Endothelial cell of umbilical vein (primary cell): ENCODE results near the gene FAM53B. TPM values are rescaled to one million over a fixed set of nuclear protein-coding genes. Genes with fewer than 3 reads are reported as not detected.

Experiments
- BruUV-seq: library from RNA; stranded (reverse); fragments of 400-500 nt; replicated peaks from 2 replicates; lab custom pipeline; 2021; lab: Mats Ljungman, UMichigan
- CTCF ChIA-PET: fragments of 300-600, 350-600 bp; sonication (Branson Sonifier 250); formaldehyde crosslinking; loops from one replicate; lab custom pipeline; 2021; ENCODE audit warnings: antibody characterized with exemption, inconsistent platforms; lab: Charles Lee
- POLR2A ChIA-PET: fragments of 300-600, 350-600 bp; sonication (Branson Sonifier 250); formaldehyde crosslinking; loops from one replicate; lab custom pipeline; 2021; ENCODE audit warnings: antibody characterized with exemption, inconsistent platforms; lab: Charles Lee
- DNase-seq: peaks from one replicate; pipeline ENCODE4 v3.0.0-alpha.2; 2011; ENCODE audit warnings: low read depth, low spot score
- FAIRE-seq: peaks from 2 replicates; lab custom pipeline; 2011; peaks lifted over from hg19 to GRCh38; lab: Jason Lieb, UNC
- H2AFZ ChIP-seq: 2 replicates; pipeline ENCODE4 v1.6.0; 2012; ENCODE audit warnings: low read depth, low read length, control low read depth, inconsistent platforms
- H3K27ac ChIP-seq: 2 replicates; pipeline ENCODE4 v1.5.1; 2011; ENCODE audit warnings: low read depth, mild to moderate bottlenecking, control low read depth, low read length, moderate library complexity; ENCODE audit not compliant: insufficient read depth
- H3K27me3 ChIP-seq, 2 experiments: 2 replicates each; pipeline versions ENCODE4 v1.6.0 to v1.6.1; 2011; ENCODE audit warnings: low read length in 2 of 2, mixed read lengths in 1 of 2; ENCODE audit not compliant: control insufficient read depth in 2 of 2, insufficient read depth in 2 of 2
- H3K36me3 ChIP-seq, 2 experiments: 2 replicates in 1 of 2; 3 replicates in 1 of 2; pipeline ENCODE4 v1.5.1; 2011; ENCODE audit warnings: low read length in 2 of 2, mild to moderate bottlenecking in 1 of 2, moderate library complexity in 1 of 2; ENCODE audit not compliant: control insufficient read depth in 2 of 2, insufficient read depth in 2 of 2; ENCODE audit errors: extremely low read depth in 1 of 2
- H3K4me1 ChIP-seq: 3 replicates; pipeline ENCODE4 v1.5.1; 2011; ENCODE audit warnings: mild to moderate bottlenecking, low read length; ENCODE audit not compliant: control insufficient read depth, insufficient read depth; ENCODE audit errors: extremely low read depth
- H3K4me2 ChIP-seq: 2 replicates; pipeline ENCODE4 v1.6.1; 2011; ENCODE audit warnings: low read length, control low read depth, mixed read lengths; ENCODE audit not compliant: insufficient read depth
- H3K4me3 ChIP-seq, 3 experiments: fragments of 200-600 bp in 1 of 3; sonication (generic), shearing (Covaris generic) in 1 of 3; replicated peaks in 1 of 3; 2 replicates each; pipeline ENCODE4 v1.5.1; 2011 to 2016; ENCODE audit warnings: control low read depth in 3 of 3, low read length in 3 of 3, mild to moderate bottlenecking in 2 of 3, inconsistent platforms in 1 of 3, low read depth in 1 of 3, moderate library complexity in 1 of 3; ENCODE audit not compliant: insufficient read depth in 1 of 3
- H3K79me2 ChIP-seq: 2 replicates; pipeline ENCODE4 v1.6.0; 2012; ENCODE audit warnings: low read length, inconsistent platforms; ENCODE audit not compliant: control insufficient read depth, insufficient read depth
- H3K9ac ChIP-seq: replicated peaks from 2 replicates; pipeline ENCODE3; 2011; ENCODE audit warnings: low read length, control low read depth; ENCODE audit not compliant: insufficient read depth; ENCODE audit errors: extremely low read depth
- H3K9me1 ChIP-seq: replicated peaks from 3 replicates; pipeline ENCODE4 v1.6.0; 2011; ENCODE audit warnings: mild to moderate bottlenecking, low read length; ENCODE audit not compliant: control insufficient read depth, insufficient read depth; ENCODE audit errors: extremely low read depth
- H3K9me3 ChIP-seq: replicated peaks from 2 replicates; pipeline ENCODE4 v1.5.1; 2012; ENCODE audit warnings: low read length, inconsistent platforms; ENCODE audit not compliant: control insufficient read depth, insufficient read depth
- H4K20me1 ChIP-seq: replicated peaks from 2 replicates; pipeline ENCODE3; 2011; ENCODE audit warnings: mild to moderate bottlenecking, low read length; ENCODE audit not compliant: control insufficient read depth, insufficient read depth; ENCODE audit errors: extremely low read depth
- CTCF ChIP-seq, 2 donors: IDR thresholded peaks; 1 replicate in 1 of 2; 2 replicates in 1 of 2; pipeline ENCODE4 v1.5.1; 2011; ENCODE audit warnings: low read length in 2 of 2, mild to moderate bottlenecking in 2 of 2, moderate library complexity in 2 of 2, control low read depth in 1 of 2, inconsistent platforms in 1 of 2, low read depth in 1 of 2; ENCODE audit not compliant: insufficient read depth in 1 of 2; ENCODE audit errors: extremely low read depth in 1 of 2
- EZH2 ChIP-seq: IDR thresholded peaks from 2 replicates; pipeline ENCODE4 v1.6.1; 2012; ENCODE audit warnings: borderline replicate concordance, low read depth, mild to moderate bottlenecking, moderate library complexity, low read length, inconsistent platforms; ENCODE audit not compliant: severe bottlenecking
- FOS ChIP-seq: IDR thresholded peaks from 2 replicates; pipeline ENCODE4 v1.6.1; 2011; ENCODE audit warnings: mild to moderate bottlenecking, low read length, moderate library complexity, borderline replicate concordance; ENCODE audit not compliant: insufficient read depth
- GATA2 ChIP-seq: IDR thresholded peaks from 2 replicates; pipeline ENCODE4 v1.7.0; 2011; ENCODE audit warnings: low read depth, mild to moderate bottlenecking, moderate library complexity, mixed read lengths, low read length; ENCODE audit not compliant: insufficient read length, insufficient read depth
- JUN ChIP-seq: IDR thresholded peaks from 2 replicates; pipeline ENCODE4 v1.6.1; 2011; ENCODE audit warnings: borderline replicate concordance, low read depth; ENCODE audit not compliant: insufficient read length, insufficient read depth
- MAX ChIP-seq: IDR thresholded peaks from 2 replicates; pipeline ENCODE4 v1.6.1; 2011; ENCODE audit not compliant: insufficient read depth, insufficient read length
- MYC ChIP-seq: IDR thresholded peaks from one replicate; pipeline ENCODE4 v1.6.1; 2011; ENCODE audit warnings: mild to moderate bottlenecking, low read depth, low read length
- POLR2A ChIP-seq: IDR thresholded peaks from 2 replicates; pipeline ENCODE4 v1.6.1; 2012; ENCODE audit warnings: low read depth, mild to moderate bottlenecking, control low read depth, low read length
- POLR2AphosphoS5 ChIP-seq: IDR thresholded peaks from 2 replicates; pipeline ENCODE4 v1.6.1; 2012; ENCODE audit warnings: low read depth, mild to moderate bottlenecking, control low read depth, low read length, moderate library complexity; ENCODE audit not compliant: insufficient read depth
- dilution Hi-C: fragments of 300-500 bp; cut with MboI; formaldehyde crosslinking; loops from one replicate; pipeline ENCODE4 v1.15.0; 2019; ENCODE audit warnings: low sequenced_read_pairs; ENCODE audit not compliant: extremely low pct_ligation_motif_present
- intact Hi-C: fragments of 100-400 bp; cut with micrococcal nuclease; formaldehyde crosslinking; loops from one replicate; pipeline ENCODE4 v1.10.0; 2022
- polyA plus RNA-seq, 4 experiments: library from polyadenylated mRNA; depleted of rRNA in 3 of 4; stranded (reverse) in 3 of 4; unstranded in 1 of 4; fragments of >200 nt; gene quantifications; 2 replicates each; pipeline versions ENCODE4 v1.2.1 to v1.2.3, GENCODE V29; 2011 to 2012; ENCODE audit warnings: missing spikeins in 1 of 4
- total RNA-seq: library from RNA; stranded (reverse); gene quantifications from 2 replicates; pipeline ENCODE4 v1.2.3, GENCODE V29; 2021

The FAM53B gene
- total and polyA plus RNA-seq, 2 donors (not counting 3 experiments of a cell fraction or from before 2014, with no cell fraction given) = 8.5 to 21.1 TPM

- no peak for FAIRE-seq
Measured at GRCh38 chr10:124602646-124603365, 141.4 kb downstream of the FAM53B start.

More at GRCh38 chr10:124602646-124603365, 141.4 kb downstream of the FAM53B start:
- no peaks in the 10 kb centered on the region for H3K36me3 ChIP-seq
- no peaks in the 10 kb centered on the region for H3K79me2 ChIP-seq
- H3K27me3 ChIP-seq = no peaks in the 10 kb centered on the region
- ChIA-PET POLR2A (no interaction called here), CTCF (interaction anchor here (1.4 to 3.4 kb wide), 2 partner anchors 72 to 139 kb away, joined by 3 to 12 read pairs; no protein-coding TSS in a partner anchor)
- intact Hi-C loops (loop anchor here (10.0 kb wide), 1 partner anchor 1598 kb away; the partner anchor contains the start of genes ACADSB and IKZF5), dilution Hi-C loops (no loop called here)
- TF ChIP-seq FOS (no peak), POLR2A (no peak), GATA2 (no peak), EZH2 (no peak), CTCF (IDR thresholded peaks at IDR 0.05; ENCODE audit: extremely low read depth in 1 of 2, insufficient read depth in 1 of 2, low read depth in 1 of 2, low read length in 2 of 2) (no peak), POLR2AphosphoS5 (no peak), JUN (no peak), MYC (no peak), MAX (no peak)
- no peak overlapping the region for H3K4me2 ChIP-seq
- H2AFZ ChIP-seq = no peak overlapping the region
- H3K4me3 ChIP-seq = no peak overlapping the region
- DNase-seq = no peak
- no peaks in the 10 kb centered on the region for H3K9me1 ChIP-seq
- no peaks in the 10 kb centered on the region for H3K9me3 ChIP-seq
- no peaks in the 10 kb centered on the region for H4K20me1 ChIP-seq
- no peak overlapping the region for H3K9ac ChIP-seq
- H3K4me1 ChIP-seq = no peaks in the 10 kb centered on the region
- BruUV-seq = no TSS peak
- no peak overlapping the region for H3K27ac ChIP-seq
